AG09309 (cell line): ENCODE measurements around the gene MYBBP1A.
A peak's percentile ranks its signal among the peaks of the same experiment; 100 is the strongest.

Experiments
- DNase-seq: peaks from one replicate; pipeline ENCODE4 v3.0.0-alpha.2; 2010; ENCODE audit warnings: low read depth
- H3K4me3 ChIP-seq: 2 replicates; pipeline ENCODE4 v1.5.1; 2011; ENCODE audit warnings: mild to moderate bottlenecking, low read depth, low read length, moderate library complexity; ENCODE audit not compliant: control insufficient read depth
- CTCF ChIP-seq: IDR thresholded peaks from 2 replicates; pipeline ENCODE4 v1.5.1; 2011; ENCODE audit warnings: mild to moderate bottlenecking, low read depth, low read length, inconsistent platforms; ENCODE audit not compliant: insufficient read depth, control insufficient read depth; ENCODE audit errors: missing control alignments

The MYBBP1A gene

GRCh38 chr17:4554441-4554996 lies 665 bp downstream of the MYBBP1A start:
- H3K4me3 ChIP-seq = peak overlapping the region; percentile 93
- no peak for TF ChIP-seq CTCF
- DNase-seq = no peak

- TF ChIP-seq CTCF = no peak
- DNase-seq = no peak
- peak overlapping the region; percentile 93 for H3K4me3 ChIP-seq
Observed at GRCh38 chr17:4553669-4554068, 1.5 kb downstream of the MYBBP1A start.

GRCh38 chr17:4551796-4552525 lies 3.2 kb downstream of the MYBBP1A start:
- no peak for DNase-seq
- H3K4me3 ChIP-seq = no peak overlapping the region
- no peak for TF ChIP-seq CTCF

GRCh38 chr17:4551141-4551540 lies 4.0 kb downstream of the MYBBP1A start:
- no peak for DNase-seq
- no peak overlapping the region for H3K4me3 ChIP-seq
- peak; percentile 4 for TF ChIP-seq CTCF

DNA sequence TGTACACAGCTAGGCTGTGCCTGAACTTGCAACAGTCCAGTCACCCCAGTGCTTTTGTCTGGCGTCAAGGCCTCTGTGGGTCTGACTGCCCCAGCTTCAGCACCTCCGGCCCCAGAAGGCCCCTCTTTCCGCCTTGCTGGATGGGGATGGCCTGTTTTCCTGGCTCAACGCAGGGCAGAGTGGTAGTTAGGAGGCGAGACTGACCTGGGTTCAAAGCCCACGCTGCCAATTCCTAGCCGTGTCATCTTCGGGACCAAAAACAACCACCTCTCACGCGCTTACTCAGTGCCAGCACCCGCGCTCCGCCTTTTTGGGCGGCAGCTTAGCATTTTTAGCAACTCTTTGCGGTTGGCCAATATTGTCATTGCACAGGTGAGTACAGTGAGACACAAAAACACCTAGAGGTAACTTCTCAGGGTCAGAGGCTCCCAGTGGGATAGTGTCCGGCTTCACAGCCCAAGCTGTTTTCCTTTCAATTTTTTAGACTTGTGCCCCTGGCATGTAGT lies 4.6 kb downstream of the MYBBP1A start:
- no peak for TF ChIP-seq CTCF
- no peak overlapping the region for H3K4me3 ChIP-seq
- DNase-seq = no peak

DNA sequence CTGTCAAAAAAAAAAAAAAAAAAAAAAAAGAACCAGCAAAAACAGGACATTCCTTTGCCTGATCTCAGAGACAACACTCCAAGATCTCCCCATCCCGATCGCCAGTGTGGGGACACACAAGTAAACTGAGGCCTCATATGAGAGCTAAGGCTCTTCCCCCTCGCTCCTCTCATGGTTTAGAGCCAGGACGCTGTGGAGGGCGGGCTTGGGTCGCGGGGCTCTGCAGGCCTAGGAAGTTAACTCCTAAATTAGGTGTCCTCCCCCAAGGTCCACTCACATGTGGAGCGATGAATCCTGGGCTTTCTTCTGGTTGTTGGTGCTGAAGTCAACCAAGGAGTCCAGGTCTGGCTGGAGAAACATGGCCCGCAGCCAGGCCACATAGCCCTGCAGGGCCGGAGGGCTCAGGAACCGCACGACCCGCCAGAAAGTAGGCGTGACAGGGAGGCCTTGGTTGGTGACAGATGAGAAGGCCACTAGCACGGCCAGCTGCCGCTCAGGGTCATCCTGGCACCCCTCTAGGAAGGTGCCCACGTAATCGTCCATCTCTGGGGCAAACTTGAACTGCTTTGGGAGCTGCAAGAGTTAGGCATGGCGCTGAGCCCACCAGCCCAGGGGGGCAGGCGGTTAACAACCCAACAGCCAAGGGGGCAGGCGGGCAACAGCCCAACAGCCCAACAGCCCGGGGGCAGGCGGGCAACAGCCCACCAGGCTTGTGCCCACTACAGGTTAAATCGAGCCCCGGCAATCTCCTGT lies 5.2 kb downstream of the MYBBP1A start:
- no peak for TF ChIP-seq CTCF
- H3K4me3 ChIP-seq = no peak overlapping the region
- no peak for DNase-seq
